SK-N-SH treated with all-trans-retinoic acid at 6 μM for 48 hours (cell line): Measurements from ENCODE around the gene CGREF1.

ENCODE experiments used
- PATZ1 ChIP-seq: fragments of 250-450 bp; sonication (Bioruptor Pico); IDR thresholded peaks from 2 replicates; pipeline ENCODE4 v1.8.0; 2020; ENCODE audit warnings: mild to moderate bottlenecking, moderate library complexity, borderline replicate concordance
- PPARA ChIP-seq: fragments of 250-450 bp; sonication (Bioruptor Pico); IDR thresholded peaks from 2 replicates; pipeline ENCODE4 v1.5.0; 2020; ENCODE audit warnings: mild to moderate bottlenecking, borderline replicate concordance
- TCF4 ChIP-seq: fragments of 250-450 bp; sonication (Bioruptor Pico); IDR thresholded peaks from 2 replicates; pipeline ENCODE4 v1.8.0; 2021; ENCODE audit warnings: mild to moderate bottlenecking, moderate library complexity, borderline replicate concordance
- TSHZ2 ChIP-seq: fragments of 250-450 bp; sonication (Bioruptor Pico); IDR thresholded peaks from 2 replicates; pipeline ENCODE4 v1.5.0; 2020; ENCODE audit warnings: mild to moderate bottlenecking, moderate library complexity
- ZC3H10 ChIP-seq: fragments of 250-450 bp; sonication (Bioruptor Pico); IDR thresholded peaks from 2 replicates; pipeline ENCODE4 v1.5.1; 2021; ENCODE audit warnings: mild to moderate bottlenecking, moderate library complexity
- ZFP3 ChIP-seq: fragments of 250-450 bp; sonication (Bioruptor Pico); IDR thresholded peaks from 2 replicates; pipeline ENCODE4 v1.5.0; 2020; ENCODE audit warnings: mild to moderate bottlenecking, moderate library complexity
- ZFP30 ChIP-seq: fragments of 450-650 bp; formaldehyde crosslinking; IDR thresholded peaks from 2 replicates; pipeline ENCODE4 v1.5.0; 2022; ENCODE audit warnings: mild to moderate bottlenecking, moderate library complexity

- TF ChIP-seq ZFP3 (CRISPR knock-in tag) (no peak), TSHZ2 (CRISPR knock-in tag) (no peak), ZC3H10 (CRISPR knock-in tag) (no peak), ZFP30 (CRISPR knock-in tag) (no peak), TCF4 (no peak), PPARA (CRISPR knock-in tag) (no peak), PATZ1 (CRISPR knock-in tag) (no peak)
These were observed 868 bp downstream of the CGREF1 start for GRCh38 chr2:27117995-27118524.
